NCI-H526 treated with DMSO at 0.1 percent for 48 hours (cell line): ENCODE measurements around the gene GALNT4.

Experiments
- DNase-seq: peaks from one replicate; lab custom pipeline; 2025; lab: John Stamatoyannopoulos, UW

GALNT4 gene

DNA sequence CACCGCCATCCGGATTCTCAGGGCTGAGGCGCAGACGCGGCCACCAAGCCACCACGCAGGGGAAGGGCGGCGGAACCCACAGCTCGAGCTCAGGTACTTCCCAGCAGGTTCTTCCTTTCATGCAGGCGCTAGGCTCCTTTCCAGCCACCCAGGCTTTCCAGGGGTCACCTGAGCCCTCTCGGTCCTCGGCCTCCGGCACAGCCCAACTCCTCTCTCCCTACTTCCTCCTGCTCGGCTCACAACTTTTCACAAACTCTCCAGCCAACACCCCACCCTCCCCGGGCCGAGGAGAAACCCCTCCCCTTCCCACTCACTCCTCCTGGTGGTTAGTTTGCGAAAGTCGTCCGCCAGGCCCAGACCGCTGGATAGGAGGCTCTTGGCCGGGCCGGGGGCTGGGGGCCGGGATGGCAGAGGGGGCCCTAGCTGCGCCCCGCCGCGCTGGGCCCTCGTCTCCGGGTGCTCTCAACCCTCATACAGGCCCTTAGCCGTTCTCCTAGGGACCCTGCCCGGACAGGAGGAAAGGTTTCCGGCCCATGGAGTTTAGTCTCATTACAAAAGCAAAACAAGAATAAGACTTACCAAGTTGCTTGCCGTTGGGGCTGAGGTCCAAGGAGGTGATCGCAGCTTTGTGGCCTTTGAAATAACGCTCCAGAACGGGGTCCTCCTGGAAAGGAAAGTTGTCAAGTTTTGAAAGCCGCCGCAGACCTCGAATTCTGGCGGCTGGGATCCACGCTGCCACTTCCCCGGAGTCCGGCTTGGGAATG is at the start of gene GALNT4:
Gene GALNT4 (minus strand): TSS at position 256 of the 764 bp plus-strand sequence. CDS start 247 bp downstream, at position 9.
- DNase-seq, result peak; percentile 56

DNA sequence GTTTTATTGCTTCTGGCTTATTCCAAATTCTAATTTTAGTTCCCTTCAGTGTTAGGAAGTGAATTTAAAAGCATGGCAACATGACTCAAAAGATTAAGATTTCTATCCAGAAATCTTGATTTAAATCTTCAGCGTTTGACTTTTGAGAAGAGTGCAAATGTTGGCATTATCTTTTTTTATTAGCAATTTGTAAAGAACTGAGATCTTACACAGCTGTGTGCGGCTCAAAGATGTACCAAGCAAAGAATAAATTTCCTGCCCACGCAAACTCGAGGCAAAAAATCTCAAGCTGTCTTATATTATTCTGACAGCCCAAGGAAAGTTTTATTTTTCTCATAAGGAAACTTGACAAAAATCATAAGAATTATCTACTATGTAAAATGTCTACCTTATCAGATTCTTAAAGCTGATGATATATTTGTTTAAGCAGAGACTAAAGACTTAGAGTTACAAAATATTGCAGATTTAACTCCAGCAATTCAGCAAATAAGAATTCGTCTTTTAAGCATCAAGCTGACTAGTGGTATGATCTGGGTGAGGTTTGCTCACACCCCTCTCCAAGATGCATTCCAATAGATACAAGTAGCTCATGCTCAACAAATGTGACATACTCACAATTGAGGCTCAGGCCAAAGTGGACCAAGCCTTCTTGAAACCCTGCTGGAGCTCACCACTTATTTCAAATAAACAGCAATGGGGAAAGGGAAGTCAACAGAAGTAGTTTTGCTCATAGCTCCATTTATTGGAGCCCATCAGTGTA is 48.6 kb upstream of the GALNT4 start:
- DNase-seq, result no peak

DNA sequence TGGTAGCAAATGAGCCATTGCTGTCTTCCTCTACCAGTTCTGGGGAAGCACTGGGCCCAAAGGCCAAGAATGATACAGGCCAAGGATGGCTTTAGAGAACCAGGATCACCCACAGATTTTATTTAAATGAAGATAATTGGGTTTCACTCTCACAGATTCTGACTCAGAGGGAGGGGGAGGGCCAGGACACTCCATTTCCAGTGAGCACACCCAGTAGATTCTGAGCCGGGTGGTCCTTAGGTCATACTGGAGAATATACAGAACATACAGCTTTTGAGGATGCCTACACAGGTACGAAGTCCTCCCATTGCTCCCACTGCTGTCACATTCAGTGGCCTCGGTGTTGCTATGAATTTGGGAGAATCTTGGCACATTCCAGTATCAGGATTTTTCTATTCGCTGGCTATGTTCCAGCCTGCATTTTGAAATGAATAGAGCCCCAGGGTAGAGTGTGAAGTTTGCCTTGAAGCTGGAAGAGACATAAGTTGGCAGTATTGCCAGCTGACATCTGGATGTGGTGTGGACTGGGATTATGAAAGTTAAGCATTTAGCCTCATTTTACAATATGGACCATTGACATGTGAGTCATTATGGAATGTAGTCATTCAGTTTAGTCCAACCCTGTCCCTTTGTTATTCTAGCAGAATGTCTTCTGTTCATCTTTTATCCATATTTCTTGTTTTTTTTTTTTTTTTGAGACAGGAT is 47.0 kb upstream of the GALNT4 start:
- DNase-seq, result no peak

DNA sequence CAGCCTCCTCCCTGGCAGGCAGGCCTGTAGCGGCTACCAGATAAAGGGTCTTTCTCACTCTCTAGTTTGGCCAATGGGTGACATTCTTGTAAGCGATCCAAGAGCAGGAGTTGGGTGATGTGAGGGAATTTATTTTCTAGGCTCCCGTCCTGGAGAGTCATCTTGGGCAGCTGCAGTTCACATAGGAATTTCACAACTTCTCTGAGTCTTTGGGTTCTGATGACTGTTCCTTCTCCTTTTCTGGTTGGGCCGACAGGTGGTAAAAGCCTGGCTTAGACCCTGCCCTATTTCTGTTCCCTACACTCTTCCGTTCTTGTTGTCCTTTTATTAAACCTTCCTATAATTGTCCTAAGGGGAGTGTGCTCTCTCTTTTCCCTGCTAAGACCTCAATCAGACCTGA is 43.9 kb upstream of the GALNT4 start:
- DNase-seq, result no peak

DNA sequence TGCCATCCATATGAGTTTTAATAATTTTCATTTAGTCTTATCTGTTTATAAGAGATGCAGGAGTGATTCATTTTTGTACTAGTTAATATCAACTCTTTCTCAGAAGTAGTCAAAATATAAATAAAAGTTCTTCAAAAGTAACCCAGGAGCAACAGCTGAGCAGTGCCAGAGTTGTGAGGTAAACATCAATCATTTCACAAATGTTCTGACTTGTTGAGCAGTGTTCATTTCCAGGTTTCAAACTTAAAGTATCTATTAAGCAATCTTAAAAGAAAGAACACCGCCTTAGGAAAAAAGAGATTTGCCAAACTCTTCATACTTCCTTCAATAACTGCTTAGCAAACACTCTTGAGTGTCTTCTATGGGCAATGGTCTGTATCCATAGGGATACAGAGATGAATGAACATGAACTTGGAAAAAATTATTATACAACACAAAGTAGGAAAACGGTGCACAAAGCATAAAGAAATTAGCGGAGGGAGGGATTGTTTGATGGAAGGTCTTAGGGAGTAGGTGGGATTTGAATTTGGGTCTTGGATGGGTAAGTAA is 43.2 kb upstream of the GALNT4 start:
- no peak for DNase-seq

DNA sequence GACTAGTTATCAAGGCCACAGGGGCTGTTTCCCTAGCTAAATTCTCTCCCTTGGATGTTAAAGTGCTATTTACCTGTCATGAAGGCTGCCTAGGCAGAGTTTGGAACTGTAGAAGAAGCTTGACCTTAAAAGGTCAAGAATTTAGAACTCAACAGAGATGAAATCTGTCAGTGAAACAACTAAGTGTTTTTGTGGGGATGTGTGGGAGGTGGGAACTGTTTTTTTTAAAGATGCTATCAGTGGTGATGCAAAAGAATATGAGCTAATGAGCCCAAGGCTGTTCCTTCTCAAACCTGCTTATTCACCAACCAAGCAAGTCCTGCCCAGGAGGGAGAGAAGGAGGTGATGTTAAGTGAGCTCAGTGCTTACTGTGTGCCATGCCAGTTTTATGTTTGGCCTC is 42.0 kb upstream of the GALNT4 start:
- DNase-seq, result no peak

DNA sequence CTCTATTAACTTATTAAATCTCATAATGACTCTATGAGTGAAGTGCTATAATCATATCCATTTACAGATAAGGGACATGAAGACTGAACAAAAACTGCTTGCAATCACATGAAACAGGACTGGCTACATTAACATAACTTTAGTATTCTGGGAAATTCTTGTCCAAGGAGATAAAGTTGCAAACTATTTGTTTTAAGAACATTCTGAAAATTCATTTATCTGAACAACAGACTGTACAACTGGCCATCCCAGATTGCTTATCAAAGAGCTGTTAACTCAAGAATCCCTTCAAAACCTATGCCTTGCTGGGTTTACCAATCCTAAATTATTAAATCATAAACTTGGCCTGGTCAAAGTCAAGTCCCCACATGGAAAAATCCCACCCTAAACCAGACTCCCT is 40.4 kb upstream of the GALNT4 start:
- DNase-seq, result no peak

DNA sequence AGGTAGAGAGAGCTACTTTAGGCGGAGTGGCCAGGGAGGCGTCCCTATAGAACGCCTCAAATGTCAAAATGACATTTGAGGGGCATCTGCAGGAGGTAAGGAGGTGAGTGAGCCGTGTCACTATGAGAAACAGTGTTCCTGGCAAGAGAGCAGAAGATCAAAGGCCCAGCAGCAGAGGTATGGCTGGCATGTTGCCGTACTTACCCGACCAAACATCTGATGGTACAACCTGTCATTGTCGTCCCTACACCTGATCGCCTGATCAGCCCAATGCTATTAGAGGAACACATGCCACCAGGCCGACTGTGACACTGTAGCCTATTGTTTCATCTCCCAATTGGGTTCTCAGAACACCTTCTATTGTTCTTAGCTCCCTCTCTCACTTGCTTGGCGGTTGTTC is 35.2 kb upstream of the GALNT4 start:
- DNase-seq, result no peak

DNA sequence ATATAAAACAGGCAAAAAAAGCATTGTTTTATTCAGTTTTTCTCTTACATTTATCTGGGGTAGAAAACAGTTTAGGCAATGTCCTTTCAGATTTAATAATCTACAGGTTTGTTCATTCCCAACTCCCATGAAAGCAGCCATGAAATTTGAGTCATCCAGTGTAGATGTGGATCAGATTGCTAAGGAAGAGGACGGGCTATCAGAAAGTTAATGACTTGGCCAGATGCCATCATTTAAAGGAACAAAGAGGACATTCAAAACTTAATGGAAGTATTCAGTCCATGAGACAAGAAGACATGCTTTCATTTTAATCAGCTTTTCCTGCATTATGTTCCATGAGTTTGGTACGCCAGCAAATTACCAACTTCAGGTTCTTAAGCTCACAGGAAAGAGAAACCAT is 32.4 kb upstream of the GALNT4 start:
- DNase-seq, result peak; percentile 12

DNA sequence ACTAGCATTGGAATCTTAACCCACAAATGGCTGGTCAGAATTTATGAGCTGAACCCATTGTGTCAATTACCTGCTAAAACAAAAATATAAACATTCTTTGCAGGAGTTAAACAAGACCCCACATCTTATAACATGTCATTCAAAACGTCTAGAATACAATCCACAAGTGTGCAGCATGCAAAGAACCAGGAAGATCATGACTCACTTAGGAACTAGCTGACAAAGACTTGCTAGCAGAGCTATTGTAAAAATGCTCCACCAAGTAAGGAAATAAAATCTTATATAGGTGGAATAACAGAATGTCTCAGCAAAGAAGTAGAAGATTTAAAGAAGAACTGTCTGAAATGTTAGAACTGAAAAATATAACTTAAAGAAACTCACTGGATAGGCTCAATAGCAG is 27.8 kb upstream of the GALNT4 start:
- no peak for DNase-seq

DNA sequence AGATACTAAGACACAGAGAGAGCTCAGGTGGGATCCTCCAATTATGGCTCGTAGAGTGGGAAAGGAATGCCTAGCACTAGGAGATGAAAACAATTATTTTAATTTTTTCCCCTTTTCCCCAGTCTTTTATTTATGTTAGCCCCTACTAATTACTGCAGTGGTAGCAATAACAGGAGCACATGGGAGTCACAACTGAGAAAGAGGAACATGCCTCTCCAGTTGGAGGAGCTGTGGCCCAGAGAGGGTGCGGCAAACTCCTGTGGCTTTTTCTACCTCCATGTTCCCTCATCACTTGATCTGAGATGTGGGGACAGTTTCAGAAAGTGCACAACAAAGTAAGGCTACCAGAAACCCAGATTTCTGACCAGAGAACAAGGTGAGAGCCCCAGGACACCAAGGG is 27.2 kb upstream of the GALNT4 start:
- DNase-seq, result no peak

DNA sequence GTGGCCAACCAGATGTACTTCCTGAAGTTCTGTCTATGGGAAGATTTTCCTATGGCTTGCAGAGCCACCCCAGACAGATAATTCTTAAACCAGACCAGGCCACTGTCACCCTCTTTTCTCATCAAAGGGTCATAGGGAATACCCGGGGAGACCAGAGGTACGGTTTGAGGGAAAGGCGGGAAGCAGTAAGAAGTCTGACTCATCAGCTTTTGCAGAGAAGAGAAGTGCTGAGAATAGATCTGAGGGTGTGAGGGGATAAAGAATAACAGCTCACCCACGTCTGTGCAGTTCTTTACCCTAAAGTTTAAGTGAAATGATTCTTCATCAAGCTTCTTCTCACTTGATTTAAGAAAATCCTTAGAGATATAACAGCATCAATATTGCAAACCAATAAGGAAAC is 22.5 kb upstream of the GALNT4 start:
- no peak for DNase-seq

DNA sequence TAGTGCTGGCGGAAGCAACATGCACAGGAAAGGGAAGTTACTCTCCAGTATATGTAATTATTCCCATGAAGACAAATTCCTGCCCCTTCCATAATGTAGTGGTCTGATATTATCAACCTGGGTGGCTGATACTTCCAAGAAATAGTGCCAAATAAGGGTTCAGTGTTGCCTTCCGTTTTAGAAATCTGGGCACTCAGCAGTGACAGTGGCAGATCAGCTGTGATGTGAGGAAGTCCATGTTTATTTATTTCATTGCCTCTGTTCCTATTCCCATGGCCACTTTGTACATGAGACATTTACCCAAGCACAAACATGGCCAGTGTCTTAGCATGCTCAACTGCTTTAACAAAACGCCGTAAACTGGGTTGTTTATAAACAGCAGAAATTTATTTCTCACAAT is 21.6 kb upstream of the GALNT4 start:
- DNase-seq, result no peak

DNA sequence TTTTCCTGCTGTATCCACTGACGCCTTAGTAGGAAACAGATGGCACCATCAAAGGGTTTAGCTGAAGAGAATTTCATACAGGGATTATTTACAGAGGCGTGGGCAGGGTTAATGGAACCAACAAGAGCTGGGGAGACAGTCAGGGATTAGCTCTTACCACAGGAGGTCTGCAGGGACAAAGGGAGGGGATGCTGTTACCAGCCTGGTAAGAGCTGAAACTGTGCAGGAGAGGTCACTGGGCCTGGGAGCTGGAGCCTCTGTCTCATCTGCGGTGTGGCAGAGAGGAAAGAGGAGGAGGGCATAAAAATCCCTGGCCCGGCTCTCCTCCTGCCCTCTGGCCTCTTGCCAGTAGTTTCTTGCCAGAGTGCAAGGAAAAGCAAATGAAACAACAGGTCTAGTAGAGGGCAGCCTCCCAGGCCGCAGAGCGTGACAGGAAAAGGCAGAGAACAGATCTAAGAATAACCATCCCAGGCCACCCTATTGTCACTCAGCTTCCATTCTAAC is 20.1 kb upstream of the GALNT4 start:
- no peak for DNase-seq

DNA sequence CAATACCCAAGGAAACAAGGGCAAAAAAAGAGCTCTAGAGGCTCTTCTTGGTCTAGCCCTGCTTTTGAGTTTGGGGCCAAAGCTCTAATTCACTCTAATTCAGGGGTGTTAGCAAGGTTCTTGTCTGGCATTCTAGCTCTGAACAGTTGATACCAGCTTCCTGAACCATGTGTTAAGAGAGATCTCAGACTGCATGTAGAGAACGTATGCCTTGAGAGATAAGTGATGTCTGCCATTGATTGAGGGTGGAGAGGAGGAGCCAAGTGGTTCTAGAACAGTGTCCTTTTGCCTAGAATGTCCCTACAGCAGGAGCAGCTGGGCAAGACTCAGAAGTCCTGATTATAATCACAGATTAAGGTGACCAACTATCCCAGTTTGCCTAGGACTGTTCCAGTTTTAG is 19.4 kb upstream of the GALNT4 start:
- DNase-seq, result no peak

DNA sequence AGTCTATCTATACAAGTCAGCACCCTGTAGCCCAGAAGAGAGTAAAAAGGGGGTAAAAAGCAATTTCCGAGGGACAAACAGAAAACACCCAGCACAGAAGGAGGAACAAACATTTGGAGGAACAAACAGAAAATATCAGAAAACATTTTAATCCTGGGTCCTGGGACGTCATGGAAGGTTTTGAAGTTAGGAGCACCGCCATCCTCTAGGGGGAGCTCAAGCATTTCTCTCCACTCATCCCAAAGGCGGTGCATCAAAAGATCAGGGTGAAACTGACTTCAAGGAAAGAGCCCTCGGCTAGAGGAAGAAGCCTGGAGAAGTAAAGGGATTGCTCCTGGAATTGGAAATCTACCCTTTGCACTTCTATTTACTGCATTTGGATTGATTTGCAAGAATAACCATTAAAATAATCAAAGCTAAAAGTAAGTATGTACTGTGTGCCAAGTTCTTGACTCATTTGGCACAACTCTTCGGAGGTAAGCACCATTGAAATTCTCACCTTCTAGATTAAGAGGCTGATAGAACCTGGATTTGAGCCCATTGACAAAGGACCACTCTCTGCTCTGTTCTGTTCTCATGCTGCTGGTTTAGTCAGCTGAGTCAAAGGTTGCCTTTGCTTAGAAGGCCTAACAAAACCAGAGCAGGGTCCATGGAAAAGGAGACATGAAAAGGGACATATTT is 18.5 kb upstream of the GALNT4 start:
- DNase-seq, result peak; percentile 53

DNA sequence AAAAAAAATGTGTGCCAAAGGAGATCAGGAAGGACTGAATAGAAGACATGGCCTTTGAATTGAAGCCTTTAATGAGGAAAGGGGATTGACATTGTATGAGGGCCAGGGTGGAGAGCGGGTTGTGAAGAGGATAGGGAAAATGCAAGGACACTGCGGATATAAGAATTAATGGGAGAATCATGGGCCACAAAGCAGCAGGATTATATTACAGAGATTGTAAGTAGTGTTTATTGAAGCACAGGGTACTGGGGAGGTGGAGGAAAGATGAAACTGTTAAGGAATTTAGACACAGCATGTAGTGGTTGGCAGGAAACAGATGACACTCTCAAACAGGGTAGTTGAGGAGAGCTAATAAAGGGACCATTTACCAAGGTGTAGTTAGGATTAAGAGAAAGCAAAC is 17.6 kb upstream of the GALNT4 start:
- no peak for DNase-seq

DNA sequence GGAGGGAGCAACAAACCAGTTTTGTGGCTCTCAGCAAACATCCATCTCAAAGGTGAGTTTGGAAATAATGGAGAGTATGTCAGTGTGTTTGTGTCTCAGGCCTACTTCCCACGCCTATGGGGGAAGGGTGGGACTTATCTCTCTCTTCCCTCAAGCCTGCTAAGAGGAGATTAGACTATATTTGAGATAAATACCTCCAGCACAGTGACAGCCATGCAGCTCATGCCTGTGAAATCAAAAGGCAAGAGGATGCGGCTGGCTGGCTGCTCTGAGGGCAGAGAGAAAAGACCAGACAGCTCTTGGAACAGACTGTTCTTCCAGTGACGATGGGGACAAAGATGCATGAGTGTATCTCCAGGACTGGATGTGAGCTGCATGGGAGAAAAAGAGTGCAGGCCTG is 16.0 kb upstream of the GALNT4 start:
- DNase-seq, result no peak

DNA sequence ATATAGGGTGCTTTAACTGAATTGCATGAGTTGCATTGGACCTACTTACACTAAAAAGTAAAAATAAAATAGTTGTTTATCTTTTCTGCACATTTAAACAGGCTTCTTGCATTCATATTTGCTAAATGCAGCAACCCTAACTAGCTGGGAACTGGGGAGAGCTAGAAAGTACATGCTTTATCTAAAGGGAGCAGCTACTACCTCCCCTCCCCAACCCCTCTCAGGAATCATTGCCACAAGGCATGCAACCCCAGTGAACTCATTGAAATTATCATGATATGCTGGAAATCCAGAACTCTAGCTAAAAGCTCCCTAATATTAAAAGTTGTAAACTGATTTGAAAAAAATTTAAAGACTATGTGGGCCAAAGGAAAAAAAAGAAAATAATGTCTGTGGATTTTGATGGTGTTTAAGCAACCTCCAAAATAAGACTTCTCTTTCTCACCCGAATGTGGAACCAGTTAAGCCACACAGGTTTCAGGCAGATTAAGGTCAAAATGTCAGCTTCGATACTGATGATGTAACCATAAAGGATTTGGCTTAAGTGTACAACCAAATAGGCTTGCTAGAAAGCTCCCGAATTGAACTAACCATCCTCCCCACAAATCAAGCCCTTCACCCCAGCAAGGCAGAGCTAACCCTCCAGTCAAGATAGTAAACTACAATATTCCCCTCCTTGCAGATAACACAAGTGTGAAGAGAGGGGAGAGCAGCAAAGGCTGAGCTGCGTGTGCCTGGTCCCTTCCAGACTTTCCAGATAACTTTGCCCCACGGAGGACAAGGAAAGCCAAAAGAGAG is 15.0 kb upstream of the GALNT4 start:
- no peak for DNase-seq

DNA sequence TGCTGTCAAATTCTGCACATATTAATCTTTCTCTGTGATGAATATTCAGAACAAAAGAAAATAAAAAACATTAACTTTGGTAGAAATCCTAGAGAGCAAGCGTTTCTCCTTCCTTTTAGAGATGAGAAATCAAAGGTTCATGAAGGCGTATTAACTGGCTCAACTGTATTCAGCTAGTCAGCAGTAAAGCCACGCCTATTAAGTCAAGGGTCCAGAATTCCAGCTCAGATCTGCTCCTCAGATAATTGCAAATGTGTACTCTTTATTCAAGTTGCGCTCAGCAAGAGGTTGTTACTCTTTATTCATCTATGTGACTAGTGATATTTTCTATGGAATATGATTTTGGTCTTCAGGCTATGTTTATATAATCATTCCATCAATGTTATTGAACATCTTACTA is 14.3 kb upstream of the GALNT4 start:
- DNase-seq, result no peak

DNA sequence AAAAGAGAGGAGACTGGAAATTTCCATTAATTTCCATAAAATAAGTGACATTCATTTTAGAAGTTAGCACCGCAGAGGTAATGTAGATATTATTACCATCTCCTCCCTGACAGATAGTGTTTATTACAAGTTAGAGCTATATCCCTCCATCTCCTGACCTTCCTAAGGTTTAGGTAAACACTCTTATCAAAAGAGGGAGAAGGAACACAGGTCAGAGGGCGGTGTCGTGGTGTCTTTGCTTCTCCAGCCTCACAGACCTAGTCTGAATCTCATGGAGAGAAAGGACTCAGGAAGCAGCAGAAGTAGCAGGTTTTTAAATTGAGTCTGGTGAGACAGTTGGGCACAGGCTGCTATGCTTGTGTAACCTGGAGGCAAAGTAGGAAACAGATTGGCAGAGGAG is 12.8 kb upstream of the GALNT4 start:
- no peak for DNase-seq
